Measurements from ENCODE around the gene GLRB.
"Not testable (repeated sequence)": the region's sequence is repeated elsewhere in the genome, so short reads cannot be mapped to it uniquely, and the experiment has no call there.

Gene GLRB

DNA sequence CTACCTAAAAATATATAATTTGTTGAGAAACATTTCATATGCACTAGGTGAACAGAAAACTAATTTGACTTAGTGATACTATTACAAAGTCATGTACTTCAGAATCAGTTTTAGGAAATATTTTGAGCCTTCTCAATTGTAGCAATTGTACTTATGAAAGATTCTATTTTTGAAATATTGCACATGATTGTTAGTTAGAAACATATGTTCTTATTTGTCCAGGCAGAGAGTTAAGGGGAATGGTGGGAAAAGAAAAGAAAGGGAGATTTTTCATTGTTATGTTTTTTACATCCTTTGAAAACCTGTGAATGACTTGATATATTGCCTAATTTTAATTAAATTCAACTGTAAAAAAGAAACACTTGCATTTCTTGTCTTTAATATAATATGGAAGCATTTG is 66.0 kb downstream of the GLRB start:
- no peak for FAIRE-seq

DNA sequence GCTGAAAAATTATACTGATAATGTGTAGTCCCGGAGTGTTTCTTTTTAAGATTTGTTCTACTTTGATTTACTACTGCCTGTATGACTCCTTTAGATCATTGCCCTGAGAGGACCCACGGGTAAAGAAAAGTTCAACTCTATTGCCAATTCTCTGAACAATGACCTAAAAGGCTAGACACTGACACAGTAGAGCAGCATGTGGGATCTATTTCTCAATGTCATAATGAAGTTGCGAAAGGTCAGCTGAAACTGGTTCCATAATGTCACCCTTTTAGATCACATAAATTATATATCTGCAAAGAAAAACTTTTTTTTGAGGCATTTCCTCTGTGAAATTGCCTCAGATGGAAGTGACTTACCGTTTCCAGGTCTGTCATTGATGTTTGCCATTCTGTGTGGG is 67.4 kb downstream of the GLRB start:
- FAIRE-seq: no peak

DNA sequence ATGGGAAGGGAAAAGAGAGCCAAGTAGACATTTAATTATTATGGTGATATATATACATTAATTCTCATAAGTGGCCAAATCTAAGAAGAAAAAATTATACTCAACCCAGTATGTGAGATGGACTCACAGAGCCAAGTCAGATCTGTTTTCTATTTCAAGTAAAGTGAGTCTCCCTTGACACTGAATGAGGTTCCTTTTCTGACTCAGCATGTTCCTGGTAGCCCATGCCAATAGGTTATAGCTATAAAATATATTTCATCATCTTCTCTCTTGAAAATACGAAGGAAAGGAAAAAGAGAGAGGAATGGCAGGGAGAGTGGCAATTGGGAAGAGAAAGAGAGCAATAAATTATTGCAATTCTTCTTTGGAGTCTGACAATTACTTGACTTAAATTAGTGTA is 75.8 kb downstream of the GLRB start:
- FAIRE-seq: no peak

- FAIRE-seq: peak; percentile 45
Observed at GRCh38 chr4:157165935-157166610, 90.1 kb downstream of the GLRB start.

- FAIRE-seq: no peak
Observed at GRCh38 chr4:157170321-157170720, 94.4 kb downstream of the GLRB start.

DNA sequence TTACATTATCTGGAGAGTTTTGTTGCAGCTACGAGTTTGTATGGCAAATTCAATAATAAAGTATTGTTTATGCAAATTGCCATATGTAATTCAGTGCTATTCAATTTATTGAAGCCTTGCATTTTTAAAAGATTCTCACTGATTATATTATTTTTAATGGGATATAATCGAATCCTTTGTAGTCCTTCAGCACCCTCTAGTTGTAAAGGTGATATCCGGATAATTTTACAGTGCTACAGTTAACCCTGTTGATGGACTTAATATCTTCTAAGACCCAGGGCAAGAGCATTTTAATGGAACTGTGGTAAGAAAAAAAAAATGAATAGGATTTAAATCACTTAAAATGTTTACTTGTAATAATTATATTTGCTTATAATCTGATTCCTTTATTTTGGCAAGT is 96.1 kb downstream of the GLRB start:
- no peak for FAIRE-seq

GRCh38 chr4:157180268-157180667 is 104.3 kb downstream of the GLRB start:
- FAIRE-seq: not testable (repeated sequence)

GRCh38 chr4:157184300-157184699 is 108.3 kb downstream of the GLRB start:
- FAIRE-seq: no peak

GRCh38 chr4:157185363-157185762 is 109.4 kb downstream of the GLRB start:
- no peak for FAIRE-seq

- no peak for FAIRE-seq
Observed at GRCh38 chr4:157195374-157195773, 119.4 kb downstream of the GLRB start.

- FAIRE-seq: no peak
Observed at GRCh38 chr4:157196046-157196445, 120.1 kb downstream of the GLRB start.

DNA sequence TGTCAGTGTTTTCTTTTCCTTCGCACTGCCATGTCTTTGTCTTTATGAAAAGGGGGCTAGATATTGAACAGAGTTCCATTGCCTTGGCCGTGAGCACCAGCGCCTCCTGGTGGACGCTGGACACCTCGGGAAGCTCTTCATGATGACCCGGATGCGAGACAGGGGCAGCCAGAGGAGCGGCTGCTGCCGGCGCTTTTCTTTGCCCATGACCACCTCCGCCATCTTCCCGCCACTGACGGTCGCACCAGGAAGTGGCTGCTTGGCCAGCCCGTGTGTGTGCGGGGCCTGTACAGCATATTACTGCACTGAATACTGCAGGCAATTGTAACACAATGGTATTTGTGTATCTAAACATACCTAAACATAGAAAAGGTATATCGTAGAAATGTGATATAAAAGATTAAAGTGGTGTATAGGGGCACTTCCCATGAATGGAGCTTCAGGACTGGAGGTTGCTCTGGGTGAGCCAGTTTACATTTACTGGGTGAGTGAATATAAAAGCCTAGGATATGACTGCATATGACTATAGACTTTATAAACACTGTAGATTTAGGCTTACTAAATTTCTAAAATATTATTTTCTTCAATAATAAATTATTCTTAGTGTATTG is 128.8 kb downstream of the GLRB start:
- no peak for FAIRE-seq

DNA sequence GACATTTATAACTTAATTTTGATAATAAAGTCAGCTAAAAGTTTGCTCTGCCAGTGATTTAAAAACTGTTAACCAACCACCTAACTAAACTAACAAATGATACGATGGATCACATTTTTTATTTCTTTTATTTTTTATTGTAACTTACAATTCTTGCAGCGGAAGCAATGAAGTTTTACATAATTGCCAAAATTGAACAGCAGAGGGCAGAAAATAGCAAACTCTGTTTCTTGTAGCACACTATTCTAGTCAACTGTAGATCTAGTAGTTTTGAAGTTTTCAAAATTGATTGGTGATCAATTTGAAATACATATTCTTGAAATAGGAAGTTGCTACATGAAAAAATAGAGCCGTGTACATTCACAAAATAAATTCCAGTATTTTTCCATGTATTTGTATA is 141.8 kb downstream of the GLRB start:
- peak; percentile 99 for FAIRE-seq

- no peak for FAIRE-seq
Observed at GRCh38 chr4:157219711-157220370, 143.9 kb downstream of the GLRB start.

- no peak for FAIRE-seq
Observed at GRCh38 chr4:157220371-157220881, 144.5 kb downstream of the GLRB start, which contains the start of gene GRIA2. Gene GRIA2 (plus strand): TSS chr4:157220728. CDS start chr4:157221043, 315 bp downstream.

DNA sequence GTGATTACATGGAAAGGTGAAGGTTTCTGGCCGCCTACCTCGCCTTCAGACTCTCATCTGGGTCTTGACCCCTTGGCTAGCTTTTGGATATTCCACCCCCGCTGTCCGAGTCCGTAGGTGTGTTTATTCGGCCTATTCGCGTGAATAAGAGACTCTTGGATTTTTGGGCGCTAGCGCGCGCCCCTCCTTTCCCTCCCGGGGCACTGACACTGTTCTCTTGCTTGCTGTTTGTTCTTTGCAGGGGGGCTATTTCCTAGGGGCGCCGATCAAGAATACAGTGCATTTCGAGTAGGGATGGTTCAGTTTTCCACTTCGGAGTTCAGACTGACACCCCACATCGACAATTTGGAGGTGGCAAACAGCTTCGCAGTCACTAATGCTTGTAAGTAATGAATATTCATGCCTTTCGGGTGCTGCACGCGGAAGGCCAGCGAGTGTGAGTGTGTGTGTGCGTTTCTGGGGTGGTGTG is 145.5 kb downstream of the GLRB start:
- FAIRE-seq: no peak
